B cell (primary cell): ENCODE measurements around the gene EARS2.
"Not testable (repeated sequence)": the region's sequence is repeated elsewhere in the genome, so short reads cannot be mapped to it uniquely, and the experiment has no call there.

Source experiments
- CTCF ChIP-seq: fragments of 200-600 bp; IDR thresholded peaks from one replicate; pipeline ENCODE4 v1.8.0; 2022; ENCODE audit warnings: antibody characterized with exemption, mild to moderate bottlenecking
- EZH2 ChIP-seq: IDR thresholded peaks from 2 replicates; pipeline ENCODE4 v1.6.1; 2012; ENCODE audit warnings: borderline replicate concordance, low read depth, mild to moderate bottlenecking, moderate library complexity, low read length; ENCODE audit not compliant: insufficient read depth, poor library complexity, severe bottlenecking

- TF ChIP-seq CTCF, EZH2: not testable (repeated sequence)
Observed at GRCh38 chr16:23510915-23511270, 46.3 kb downstream of the EARS2 start.
